Activated CD8-positive, alpha-beta memory T cell treated with anti-CD3 and anti-CD28 coated beads for 24 hours (primary cell): ENCODE results near the gene NOD1.

ENCODE experiments used
- DNase-seq: peaks from one replicate; pipeline ENCODE4 v3.0.0-alpha.2; 2020

The NOD1 gene

DNA sequence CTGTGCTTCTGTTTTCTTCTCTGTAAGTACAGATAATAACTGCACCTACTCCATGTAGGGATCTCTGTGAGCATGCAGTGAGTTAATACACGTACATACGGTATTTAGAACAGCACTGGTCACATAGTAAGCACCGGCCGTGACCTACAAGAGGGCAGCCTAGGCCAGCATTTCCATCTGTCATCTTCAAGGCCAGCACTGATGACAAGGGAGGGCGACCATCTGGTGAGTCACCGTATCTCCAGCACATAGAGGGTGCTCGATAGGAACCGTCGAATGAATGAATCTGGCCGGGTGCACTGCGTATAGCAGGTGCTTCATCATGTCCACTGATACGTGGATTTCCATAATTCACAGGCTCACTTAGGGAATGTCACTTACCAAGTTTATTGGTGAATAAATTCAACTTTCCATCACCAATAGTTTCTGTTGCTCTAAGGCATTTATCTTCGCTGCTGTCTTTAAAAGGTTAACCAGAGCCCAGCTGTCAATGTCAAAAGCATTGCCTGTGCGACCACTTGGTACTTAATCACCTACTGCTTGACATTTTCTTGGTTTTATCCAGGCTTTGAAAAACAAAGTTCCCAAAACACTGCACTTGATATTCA, 8.3 kb downstream of the NOD1 start:
- peak; percentile 49 for DNase-seq

DNA sequence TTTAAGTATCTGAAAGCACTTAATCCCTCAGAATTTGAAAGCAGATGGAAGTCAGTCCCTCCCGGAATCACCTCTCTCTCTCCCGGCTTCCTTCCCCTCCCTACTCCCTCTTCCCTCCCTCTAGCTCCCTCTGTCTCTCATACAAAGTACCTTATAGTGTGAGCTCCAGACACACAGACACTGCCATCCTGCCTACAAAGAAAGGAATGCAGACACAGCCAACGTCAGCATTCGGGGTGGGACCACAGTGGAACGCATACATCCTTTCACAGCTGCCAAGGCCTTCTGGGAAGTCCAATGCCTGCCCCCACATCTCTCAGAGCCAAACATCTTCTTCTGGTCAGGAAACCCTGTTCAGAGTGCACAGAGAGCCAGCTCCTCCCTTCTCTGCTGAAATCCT, 9.3 kb downstream of the NOD1 start:
- no peak for DNase-seq

DNA sequence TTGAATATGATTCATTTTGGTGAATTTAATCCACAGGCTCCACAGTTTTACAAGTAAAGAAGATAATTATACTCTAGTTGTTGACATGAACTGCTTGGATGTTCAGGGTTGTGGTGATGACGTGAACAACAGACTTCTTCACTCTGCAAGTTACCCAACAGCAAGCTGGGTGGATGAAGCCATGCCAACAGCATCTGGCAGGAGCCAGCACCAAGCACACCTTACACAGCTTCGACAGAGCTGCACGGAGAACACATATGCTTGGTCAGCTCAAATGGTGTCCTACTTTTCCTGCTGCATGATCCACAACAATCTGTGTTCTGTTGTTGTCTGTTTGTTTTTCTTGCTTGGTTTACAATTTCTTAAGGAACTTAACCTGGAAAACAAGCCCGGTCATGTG, 9.8 kb downstream of the NOD1 start:
- peak; percentile 45 for DNase-seq

DNA sequence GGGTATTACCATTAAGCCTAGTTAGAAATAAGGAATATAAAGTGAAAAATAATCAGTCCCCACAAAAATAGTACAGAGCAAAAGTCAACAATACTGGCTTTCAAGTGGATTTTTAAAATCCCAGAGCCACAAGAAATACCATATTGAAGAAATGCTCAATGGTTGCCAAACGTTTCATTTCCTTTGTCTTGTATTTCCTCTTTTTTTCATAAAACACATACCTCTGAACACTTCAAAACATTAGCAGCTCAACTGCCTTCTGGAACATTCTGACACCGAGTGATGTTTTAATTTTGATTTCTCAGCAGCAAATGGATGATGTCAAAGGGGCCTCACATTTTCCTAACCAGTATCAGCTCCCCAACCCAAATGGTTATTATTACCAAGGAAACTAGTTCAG, 10.5 kb downstream of the NOD1 start:
- no peak for DNase-seq

DNA sequence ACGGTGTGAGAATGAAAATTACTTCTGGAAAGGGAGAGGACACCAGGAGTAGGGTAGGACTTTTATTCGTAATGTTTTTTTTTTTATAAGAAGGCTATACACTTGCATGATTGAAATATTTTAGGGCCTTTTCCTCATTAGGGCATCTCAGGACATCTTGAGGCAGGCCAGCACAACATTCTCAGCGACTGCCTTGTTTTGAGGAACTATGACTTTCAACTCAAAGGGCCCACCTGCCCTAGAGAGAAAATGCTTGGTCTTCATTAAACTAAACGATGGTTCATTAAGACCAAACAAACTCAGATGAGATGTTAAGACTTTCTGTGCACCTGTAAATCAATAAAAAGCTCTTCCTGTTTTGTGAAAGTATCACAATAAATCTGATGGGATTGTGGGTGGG, 11.3 kb downstream of the NOD1 start:
- peak; percentile 5 for DNase-seq

DNA sequence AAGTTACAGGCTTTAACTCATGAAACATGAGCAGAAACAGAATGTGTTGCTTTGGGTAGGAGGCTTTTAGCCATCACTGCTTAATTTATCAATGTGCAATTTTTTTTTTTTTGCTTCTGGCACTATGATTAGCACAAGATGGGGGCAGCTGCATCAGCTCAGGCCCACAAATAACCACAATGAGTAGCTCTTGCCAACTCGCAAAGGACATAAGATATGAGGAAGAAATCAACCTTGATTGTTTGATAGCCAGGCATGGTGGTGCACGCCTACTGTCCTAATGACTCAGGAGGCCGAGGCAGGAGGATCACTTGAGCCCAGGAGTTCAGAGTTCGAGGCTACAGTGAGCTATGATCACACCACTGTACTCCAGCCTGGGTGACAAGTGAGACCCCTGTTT, 12.3 kb downstream of the NOD1 start:
- DNase-seq: peak; percentile 13

DNA sequence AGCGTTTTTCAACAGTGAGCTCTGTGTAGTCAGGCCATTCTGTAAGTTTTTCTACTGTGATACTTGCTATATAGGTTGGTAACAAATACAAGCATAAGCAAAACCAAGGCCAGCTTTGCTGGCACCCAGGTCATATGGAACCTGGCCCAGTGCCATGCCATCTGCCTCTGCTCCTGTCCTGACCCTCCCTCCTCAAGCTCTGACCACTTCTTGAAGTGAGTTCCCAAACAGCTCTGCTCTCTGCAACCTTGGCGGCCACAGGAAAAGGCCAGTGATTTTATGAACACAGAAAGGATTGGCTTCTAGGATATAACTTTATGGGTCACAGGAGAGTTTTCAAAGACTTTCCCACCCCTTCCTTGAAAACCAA, 12.8 kb downstream of the NOD1 start:
- DNase-seq: peak; percentile 11

DNA sequence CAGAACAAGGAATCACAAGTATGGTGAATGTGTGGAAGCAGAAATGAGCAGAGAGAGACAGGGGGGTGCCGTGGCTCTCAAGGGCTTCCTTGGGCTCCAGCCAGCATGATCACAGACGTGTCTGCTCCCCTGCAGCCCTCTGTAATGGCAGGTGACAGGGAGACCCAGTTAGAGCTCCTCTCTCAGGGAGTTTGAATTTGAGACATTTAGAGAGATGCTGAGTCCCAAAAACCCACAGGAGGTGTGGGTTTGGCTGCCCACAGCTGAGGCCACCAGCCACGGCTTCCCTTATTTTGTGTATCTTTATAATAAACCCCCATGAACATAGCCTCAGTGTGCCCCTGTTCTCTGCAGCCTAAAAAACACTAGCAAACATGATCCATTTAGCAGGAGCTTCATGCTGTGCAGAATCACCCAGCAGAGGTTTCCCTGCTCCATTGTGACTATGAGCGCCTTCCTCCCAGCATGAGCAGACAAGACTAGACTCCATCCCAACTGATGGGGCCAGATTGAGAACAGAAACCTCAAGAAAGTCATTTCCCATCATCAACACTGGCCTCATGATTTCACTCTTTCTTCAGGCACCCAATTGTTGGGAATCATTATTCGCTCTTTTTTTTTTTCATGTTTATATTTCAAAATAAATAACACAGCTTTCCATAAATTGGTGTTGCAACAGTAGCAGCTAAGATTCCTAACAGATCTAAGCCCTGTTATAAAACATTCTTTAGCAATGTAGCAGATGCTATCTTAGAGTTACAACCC, 13.4 kb downstream of the NOD1 start:
- peak; percentile 11 for DNase-seq

DNA sequence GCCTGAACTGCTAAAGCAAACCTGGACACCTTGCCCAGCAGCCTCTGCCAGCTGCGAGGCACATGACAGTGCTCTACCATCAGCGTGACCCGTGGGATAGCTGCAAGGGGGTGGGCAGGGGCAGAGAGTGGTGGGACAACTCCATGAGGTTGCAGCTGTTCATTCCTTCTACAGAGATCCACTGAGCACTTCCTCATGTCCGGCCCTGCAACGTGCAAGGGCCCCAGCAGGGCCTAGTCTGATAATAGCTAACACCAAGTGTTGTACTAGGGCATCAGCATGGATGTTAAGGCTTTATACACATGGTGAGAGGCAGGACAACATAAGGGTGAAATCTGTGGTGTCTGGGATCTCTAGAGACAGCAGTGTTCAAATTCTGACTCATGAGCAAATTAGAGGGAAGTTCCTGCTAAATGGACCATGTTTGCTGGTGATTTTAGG, 14.3 kb downstream of the NOD1 start:
- DNase-seq: no peak

DNA sequence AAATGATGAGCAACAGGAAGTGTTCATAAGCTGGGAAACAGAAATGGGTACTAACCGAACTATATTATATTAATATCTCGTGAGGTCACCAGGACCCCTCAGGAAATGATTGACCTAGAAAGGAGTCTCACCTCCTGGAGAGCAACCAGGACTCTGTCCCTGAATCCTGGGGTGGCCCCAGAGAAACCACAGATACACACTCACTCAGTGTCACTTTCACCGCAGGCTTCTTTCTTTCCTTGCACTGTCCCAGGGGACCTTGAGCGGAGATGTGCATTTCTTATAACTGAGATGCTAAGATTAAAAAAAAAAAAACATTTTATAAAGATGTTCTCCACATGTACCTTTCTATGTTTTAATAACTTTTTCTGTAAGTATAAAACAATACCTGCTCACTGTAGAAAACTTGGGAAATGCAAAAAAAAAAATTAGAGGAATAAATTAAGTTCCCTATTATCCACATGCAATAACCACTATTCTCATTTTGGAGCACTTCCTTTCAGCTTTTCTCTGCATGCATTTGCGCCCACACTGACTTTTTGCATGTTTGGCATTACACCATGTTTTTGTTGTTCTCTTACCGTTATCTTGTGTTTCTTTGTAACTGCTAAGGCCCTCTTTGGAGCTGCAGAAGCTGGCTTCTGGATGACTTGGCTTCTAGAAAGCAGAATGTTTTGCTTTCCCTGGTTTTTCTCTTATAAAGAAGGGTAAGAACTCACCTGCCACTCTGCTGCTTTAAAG, 15.0 kb downstream of the NOD1 start:
- no peak for DNase-seq

DNA sequence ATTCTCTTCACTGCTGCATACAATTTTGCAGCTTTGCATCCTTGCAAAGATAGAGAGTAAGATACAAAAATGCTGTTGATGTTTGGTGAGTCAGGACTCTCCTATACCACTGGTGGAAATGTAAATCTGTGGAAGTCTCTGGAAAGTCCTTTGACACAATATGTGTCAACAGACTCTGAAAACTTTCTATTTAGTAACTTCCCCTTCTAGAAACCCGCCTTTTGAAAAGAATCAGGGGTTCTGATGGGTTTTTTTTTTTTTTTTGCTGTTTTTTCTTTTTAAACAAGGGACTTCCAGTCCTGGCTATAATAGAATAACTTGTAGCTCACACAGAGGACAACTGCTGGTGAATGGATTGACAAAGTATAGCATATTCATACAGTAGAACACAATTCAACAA, 16.4 kb downstream of the NOD1 start:
- no peak for DNase-seq

DNA sequence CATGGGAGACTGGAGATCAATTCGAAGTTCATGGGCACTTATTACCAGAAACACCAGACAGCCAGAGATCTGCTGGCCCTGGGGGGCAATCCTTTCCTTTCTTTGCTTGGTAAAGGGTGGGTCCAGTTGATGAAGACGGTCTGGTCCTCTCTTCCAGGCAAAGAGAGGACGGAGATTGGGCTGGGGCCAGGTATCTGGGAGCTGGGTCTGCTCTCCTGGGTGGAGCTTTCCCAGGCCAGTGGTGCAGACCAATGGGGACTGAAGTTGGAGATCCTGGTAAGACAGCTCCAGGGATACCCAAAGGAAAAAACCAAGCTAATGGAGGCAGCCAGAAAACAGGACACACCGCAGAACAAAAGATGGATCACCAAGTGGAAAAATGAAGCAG, 18.3 kb downstream of the NOD1 start:
- no peak for DNase-seq

DNA sequence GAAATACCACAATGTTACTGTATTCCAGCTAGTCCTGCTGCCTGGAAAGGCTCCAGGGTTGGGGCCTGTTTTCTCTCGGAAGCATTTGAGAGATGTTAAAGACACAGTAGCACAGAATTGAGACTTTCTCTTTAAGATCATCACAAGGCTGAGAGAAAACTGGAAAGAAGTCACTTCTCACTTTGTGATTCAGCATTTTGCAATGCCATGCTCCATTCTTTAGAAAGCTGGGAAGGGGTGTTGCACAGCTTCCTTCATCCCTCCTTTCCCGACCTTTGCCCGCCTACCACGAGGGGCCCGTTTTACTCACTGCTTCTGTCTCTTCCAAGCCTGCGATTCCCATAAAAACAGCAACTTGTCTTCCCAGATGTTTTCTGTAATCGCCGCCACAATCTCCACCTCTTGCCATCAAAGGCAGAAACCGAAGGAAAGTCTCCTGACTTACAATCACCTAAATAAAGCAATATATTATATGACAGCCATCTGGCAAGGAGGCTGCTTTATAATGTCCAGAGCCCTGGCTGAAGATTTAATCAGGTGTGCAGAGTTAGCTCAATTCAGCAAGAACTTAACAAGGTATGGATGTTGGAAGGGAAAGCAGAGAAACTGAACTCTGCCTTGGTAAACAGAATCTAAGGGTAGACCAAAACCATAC, 18.9 kb downstream of the NOD1 start:
- no peak for DNase-seq

DNA sequence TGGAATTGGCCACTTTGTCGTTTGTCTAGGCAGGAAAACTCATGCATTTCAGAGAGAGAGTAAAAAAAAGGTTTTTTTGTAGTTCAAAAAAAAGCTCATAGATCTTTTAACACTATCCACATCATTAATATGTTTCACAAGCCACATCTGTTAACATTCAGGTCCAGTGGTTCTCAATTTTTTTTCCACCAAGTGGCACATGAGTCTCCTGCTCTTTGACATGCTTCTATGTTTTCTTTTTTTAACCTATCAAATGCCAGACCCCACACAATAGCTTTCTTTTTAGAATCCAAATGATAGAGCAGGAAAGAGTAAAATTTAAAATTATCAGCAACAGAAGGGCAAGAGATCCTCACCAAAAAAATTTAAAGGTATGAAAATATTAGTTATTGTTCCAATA, 20.3 kb downstream of the NOD1 start:
- DNase-seq: no peak

DNA sequence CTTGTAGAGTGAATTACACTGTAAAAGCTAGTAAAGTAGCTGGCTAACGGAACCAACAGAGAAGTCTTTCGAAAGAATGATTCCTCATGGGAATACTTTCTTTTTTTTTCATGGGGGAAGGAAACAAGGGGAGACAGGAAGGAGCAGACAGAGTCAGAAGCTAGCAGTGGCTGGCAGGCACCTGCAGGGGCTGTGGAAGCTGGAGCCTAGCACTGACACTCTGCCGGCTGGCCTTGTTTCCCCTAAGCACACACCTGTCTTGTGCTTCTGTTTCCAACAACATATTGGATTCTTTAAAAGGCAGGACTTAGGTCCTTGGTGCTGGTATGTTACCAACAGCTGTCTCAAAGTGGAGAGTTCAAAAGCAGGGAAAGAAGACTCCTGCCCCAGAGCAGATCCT, 24.7 kb downstream of the NOD1 start:
- no peak for DNase-seq

DNA sequence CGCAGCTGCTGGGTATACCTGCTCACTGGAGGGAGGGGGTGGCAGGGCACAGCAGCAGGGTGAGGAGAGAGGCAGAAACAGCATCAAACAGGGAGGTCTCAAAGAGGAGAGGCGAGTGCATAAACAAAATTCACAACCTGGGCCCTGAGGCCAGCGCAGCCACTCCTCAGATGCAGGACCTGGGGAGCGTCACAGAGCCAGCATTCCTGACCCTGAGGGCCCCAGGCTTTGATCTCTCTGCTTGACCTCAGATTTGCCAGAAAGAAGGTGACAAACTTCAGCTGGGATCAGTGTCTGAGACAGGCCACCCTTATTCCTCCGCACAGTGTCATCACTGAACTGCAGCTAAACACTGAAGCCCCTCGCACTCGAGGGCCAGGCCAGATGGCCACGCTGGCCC, 25.6 kb downstream of the NOD1 start:
- no peak for DNase-seq

DNA sequence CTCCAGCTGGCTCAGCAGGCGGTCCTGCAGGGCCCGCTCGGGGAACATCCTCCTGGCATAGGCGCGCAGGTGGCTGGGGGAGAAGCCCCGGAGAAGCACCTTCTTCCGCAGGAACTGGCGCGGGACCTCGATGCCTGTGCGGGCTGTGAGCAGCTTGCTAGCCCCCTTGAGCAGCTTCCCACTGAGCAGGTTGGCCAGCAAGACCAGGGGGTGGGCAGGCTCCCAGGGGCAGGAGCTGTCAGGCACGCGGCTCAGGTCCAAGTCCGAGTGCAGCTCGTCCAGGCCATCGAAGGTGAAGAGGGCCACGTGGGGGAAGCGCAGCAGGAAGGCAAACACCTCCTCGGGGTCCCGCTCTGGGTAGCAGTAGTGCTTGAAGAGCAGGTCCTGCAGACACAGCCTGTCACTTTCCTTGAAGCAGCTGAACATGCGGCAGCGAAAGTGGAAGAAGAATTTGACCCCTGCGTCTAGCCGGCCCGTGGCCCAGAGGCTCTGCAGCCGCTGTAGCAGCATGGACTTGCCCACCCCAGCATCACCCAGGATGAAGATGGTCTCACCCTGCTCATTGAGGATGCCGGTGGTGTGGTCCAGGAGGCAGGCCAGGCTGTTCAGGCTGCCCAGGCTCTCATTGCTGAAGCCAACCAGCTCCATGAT, 26.2 kb downstream of the NOD1 start:
- DNase-seq: no peak

DNA sequence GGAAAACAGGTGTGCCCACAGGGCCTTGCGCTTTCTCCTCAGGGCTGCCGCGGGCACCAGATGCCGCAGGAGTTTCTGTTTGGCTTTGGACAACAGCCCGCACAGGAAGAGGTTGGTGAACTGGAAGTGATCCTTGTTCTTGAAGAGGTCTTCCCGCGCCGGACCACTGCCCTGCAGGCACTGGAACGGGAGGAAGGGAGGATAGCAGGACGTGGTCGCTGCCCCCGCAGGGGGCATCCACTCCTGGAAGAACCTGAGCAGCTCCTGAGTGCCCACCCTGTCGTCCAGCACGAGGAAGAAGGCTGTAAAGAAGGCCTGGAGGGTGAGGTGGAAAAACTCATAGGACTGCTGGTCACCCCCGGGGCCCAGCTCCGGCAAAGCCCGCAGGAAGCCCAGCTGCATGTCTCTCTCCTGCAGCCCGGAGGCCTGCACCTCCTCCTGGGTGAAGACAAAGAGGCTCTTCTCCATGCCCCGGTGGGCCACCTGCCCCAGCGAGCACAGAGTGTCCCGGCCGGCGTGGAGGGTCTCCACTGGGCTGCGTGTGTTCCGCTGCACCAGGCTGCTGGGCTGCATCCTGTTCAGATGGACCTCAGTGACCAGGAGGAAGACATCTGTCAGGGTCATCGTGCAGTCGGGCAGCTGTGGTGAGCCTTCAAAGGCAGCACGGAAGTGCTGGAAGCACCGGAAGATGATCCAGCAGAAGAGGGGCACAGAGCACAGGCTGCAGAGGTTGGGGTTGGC, 26.9 kb downstream of the NOD1 start:
- no peak for DNase-seq

DNA sequence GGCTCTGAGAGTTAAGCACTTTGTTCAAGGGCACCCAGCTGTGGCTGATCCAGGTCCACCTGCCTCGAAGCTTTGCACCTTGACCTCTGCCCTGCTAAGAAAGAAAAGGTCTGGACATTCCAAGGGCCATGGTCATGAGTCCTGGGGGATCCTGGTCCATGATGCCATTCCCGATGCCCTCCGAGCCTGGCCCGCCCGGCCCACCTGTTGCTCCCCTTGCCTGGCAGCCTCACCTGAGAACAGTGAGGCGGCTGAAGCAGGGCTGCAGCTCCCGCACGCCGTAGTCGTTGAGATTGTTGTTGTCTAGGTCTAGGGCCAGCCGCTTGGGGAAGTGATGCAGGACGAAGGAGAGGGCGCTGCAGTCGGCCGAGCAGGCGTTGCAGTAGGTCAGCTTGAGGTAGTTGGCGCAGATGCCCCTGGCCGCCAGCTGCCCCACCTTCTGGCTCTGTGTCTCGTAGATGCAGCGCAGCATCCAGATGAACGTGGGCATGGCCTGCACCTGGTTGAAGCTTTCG, 27.5 kb downstream of the NOD1 start:
- no peak for DNase-seq

DNA sequence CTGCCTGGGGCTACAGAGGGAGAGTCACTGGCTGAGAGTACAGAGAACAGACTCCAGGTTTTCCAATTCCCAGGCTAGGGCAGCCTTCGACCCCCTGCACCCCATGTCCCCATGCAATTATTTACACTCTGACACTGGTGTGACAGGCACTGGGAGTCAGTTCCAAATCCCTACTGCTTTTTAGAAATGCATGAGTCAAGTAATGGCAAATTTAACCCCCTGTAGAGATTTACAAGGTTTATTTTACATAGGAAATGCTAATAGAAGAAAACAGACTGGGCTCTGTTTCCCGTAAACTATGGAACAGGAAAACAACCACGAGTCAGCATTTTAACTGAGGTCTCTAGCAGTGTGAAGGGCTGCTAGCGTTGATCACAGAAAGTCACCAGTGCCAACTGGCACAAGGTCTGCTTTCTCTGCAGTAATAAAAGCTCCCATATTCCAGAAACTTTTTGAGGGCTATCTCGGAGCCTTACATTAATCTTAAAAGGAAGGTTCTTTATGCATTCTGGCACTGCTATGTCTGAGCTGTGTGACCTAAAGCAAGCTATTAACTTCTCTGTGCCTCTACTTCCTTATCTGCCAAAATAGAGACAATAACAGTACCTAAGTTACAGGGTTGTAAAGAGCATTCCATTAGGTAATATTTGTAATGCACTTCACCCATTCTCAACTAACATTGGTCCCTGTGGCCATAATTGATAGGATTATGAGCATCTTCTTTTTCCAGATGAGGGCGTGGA, 28.2 kb downstream of the NOD1 start:
- no peak for DNase-seq

DNA sequence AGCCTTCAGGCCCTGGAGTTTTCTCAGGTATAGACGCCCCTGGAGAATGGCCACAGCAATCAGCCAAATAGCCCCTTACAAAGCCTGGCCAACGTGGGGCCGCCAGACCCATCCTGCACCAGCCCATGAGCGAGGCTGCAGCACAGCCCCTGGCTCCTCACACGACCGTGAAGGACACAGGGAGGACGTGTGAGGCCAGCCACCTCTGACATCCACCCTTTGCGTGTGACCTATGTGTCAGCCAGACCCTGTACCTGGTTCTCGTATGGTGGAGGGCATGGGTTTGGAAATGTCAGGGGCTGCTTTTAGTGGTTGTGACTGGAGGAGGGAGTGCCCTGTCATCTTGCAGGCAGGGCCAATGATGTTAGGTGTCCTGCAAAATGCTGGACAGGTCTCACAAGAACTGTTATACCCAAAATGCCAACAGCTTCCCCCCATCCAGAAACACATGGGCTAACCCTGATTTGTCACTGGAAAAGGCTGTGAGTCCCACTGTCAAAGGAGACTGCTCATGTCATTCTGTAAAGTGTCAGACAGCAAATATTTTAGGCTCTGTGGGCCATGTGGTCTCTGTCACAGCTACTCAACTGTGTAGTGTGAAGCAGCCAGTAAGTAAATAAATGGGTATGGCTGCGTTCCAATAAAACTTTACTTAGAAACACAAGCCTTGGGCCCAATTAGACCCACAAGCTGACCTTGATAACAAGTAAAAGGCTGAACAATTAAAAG, 30.0 kb downstream of the NOD1 start:
- no peak for DNase-seq
